Ishikawa (cell line): ENCODE data around the gene SOX4.

ENCODE experiments used
- CEBPB ChIP-seq: IDR thresholded peaks from 2 replicates; pipeline ENCODE4 v1.6.1; 2012
- CREB1 ChIP-seq: IDR thresholded peaks from 2 replicates; pipeline ENCODE4 v1.6.1; 2012; ENCODE audit warnings: low read depth
- EGR1 ChIP-seq: IDR thresholded peaks from 2 replicates; pipeline ENCODE4 v1.6.1; 2012
- EP300 ChIP-seq: IDR thresholded peaks from 2 replicates; pipeline ENCODE4 v1.6.1; 2012; ENCODE audit warnings: borderline replicate concordance
- FOXM1 ChIP-seq: IDR thresholded peaks from 2 replicates; pipeline ENCODE4 v1.6.1; 2012; ENCODE audit warnings: low read depth, borderline replicate concordance
- MAX ChIP-seq: IDR thresholded peaks from 2 replicates; pipeline ENCODE4 v1.6.1; 2012
- NFIC ChIP-seq: IDR thresholded peaks from 2 replicates; pipeline ENCODE4 v1.6.1; 2012
- RAD21 ChIP-seq: IDR thresholded peaks from 2 replicates; pipeline ENCODE4 v1.6.1; 2012; ENCODE audit warnings: low read depth
- REST ChIP-seq: IDR thresholded peaks from 2 replicates; pipeline ENCODE4 v1.6.1; 2012; ENCODE audit warnings: low read depth, mild to moderate bottlenecking
- TAF1 ChIP-seq: IDR thresholded peaks from 2 replicates; pipeline ENCODE4 v1.6.1; 2012; ENCODE audit warnings: low read depth, mild to moderate bottlenecking
- TCF12 ChIP-seq: IDR thresholded peaks from 2 replicates; pipeline ENCODE4 v1.6.1; 2012; ENCODE audit warnings: low read depth
- TEAD4 ChIP-seq: IDR thresholded peaks from 2 replicates; pipeline ENCODE4 v1.6.1; 2012
- USF1 ChIP-seq: IDR thresholded peaks from 2 replicates; pipeline ENCODE4 v1.6.1; 2012
- YY1 ChIP-seq: IDR thresholded peaks from 2 replicates; pipeline ENCODE4 v1.6.1; 2012; ENCODE audit warnings: low read depth
- ZBTB7A ChIP-seq: IDR thresholded peaks from 2 replicates; pipeline ENCODE4 v1.6.1; 2012; ENCODE audit warnings: low read depth

SOX4 gene

GRCh38 chr6:21594416-21595281, 1.1 kb downstream of the SOX4 start:
- TF ChIP-seq TCF12 (no peak), NFIC (no peak), ZBTB7A (0 out of 2 replicates have a peak, but pooled peaks have one; percentile 41), REST (no peak), CEBPB (no peak), RAD21 (no peak), EP300 (no peak), YY1 (peak; percentile 66), CREB1 (no peak), FOXM1 (no peak), TEAD4 (no peak), TAF1 (peak; percentile 26; the same call in 1 of the 2 replicates), EGR1 (peak; percentile 13; the same call in 1 of the 2 replicates), USF1 (no peak), MAX (peak; percentile 76)

- TF ChIP-seq USF1 (no peak), ZBTB7A (0 out of 2 replicates have a peak, but pooled peaks have one; percentile 12), MAX (0 out of 2 replicates have a peak, but pooled peaks have one; percentile 47), NFIC (0 out of 2 replicates have a peak, but pooled peaks have one; percentile 31), EGR1 (peak; percentile 61; the same call in 1 of the 2 replicates), CEBPB (no peak)
Observed at GRCh38 chr6:21595285-21596144, 2.0 kb downstream of the SOX4 start.

GRCh38 chr6:21596145-21596948, 2.8 kb downstream of the SOX4 start:
- TF ChIP-seq EP300 (no peak), REST (no peak), TEAD4 (no peak), TCF12 (no peak), MAX (no peak), YY1 (no peak), CREB1 (no peak), FOXM1 (no peak), EGR1 (no peak), RAD21 (no peak), TAF1 (no peak), ZBTB7A (no peak; the same call in none of the 2 replicates), USF1 (no peak), NFIC (no peak), CEBPB (no peak)
